Gastroesophageal sphincter (tissue), 3 donors: ENCODE measurements around the gene ELOVL6.

Experiments
- EP300 ChIP-seq: sonication (generic); formaldehyde crosslinking; IDR thresholded peaks from one replicate; pipeline ENCODE4 v1.6.1; 2017; ENCODE audit warnings: antibody characterized with exemption, mild to moderate bottlenecking
- POLR2A ChIP-seq, 2 donors: fragments of 450-650 bp; IDR thresholded peaks; one replicate each; pipeline ENCODE4 v1.6.1; 2017; ENCODE audit warnings: antibody characterized with exemption in 2 of 2, mild to moderate bottlenecking in 2 of 2, moderate library complexity in 1 of 2
- TF ChIP-seq, protein P1 (sequence below), 4 experiments: fragments of 200-600 bp in 2 of 4; fragments of 450-650 bp in 2 of 4; sonication (generic) in 1 of 4; IDR thresholded peaks; one replicate each; pipeline ENCODE4 v1.5.1; 2017 to 2019; ENCODE audit warnings: antibody characterized with exemption in 4 of 4, mild to moderate bottlenecking in 2 of 4, moderate library complexity in 2 of 4

- TF ChIP-seq, protein P1, sequence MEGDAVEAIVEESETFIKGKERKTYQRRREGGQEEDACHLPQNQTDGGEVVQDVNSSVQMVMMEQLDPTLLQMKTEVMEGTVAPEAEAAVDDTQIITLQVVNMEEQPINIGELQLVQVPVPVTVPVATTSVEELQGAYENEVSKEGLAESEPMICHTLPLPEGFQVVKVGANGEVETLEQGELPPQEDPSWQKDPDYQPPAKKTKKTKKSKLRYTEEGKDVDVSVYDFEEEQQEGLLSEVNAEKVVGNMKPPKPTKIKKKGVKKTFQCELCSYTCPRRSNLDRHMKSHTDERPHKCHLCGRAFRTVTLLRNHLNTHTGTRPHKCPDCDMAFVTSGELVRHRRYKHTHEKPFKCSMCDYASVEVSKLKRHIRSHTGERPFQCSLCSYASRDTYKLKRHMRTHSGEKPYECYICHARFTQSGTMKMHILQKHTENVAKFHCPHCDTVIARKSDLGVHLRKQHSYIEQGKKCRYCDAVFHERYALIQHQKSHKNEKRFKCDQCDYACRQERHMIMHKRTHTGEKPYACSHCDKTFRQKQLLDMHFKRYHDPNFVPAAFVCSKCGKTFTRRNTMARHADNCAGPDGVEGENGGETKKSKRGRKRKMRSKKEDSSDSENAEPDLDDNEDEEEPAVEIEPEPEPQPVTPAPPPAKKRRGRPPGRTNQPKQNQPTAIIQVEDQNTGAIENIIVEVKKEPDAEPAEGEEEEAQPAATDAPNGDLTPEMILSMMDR (IDR thresholded peaks at IDR 0.05), result no peak
- no peak for TF ChIP-seq POLR2A (IDR thresholded peaks at IDR 0.05)
- no peak for TF ChIP-seq EP300
Observed at GRCh38 chr4:110134269-110134869, 64.0 kb downstream of the ELOVL6 start.
